HepG2 (cell line): ENCODE results near the gene DDX60. TPM values are rescaled to one million over a fixed set of nuclear protein-coding genes. Genes with fewer than 3 reads are reported as not detected.

Experiments
- ATAC-seq: fragments of 200-7000 bp; cut with Tn5 transposase; 3 replicates; pipeline ENCODE4 v1.9.1; 2020; ENCODE audit warnings: mild to moderate bottlenecking, moderate library complexity
- BruUV-seq: library from RNA; stranded (reverse); fragments of 400-500 nt; replicated peaks from 2 replicates; lab custom pipeline; 2021; lab: Mats Ljungman, UMichigan
- CTCF ChIA-PET: fragments of 300-600 bp; formaldehyde crosslinking; extraction: SDS; loops from one replicate; lab custom pipeline; 2021; ENCODE audit warnings: low total read pairs, inconsistent platforms, low intra/inter-chr PET ratio; lab: Yijun Ruan, JAX
- POLR2A ChIA-PET: fragments of 350-600 bp; sonication (Branson Sonifier 250); formaldehyde crosslinking; loops from one replicate; lab custom pipeline; 2020; ENCODE audit warnings: antibody characterized with exemption, inconsistent platforms; lab: Yijun Ruan, JAX
- DNase-seq: peaks from one replicate; pipeline ENCODE4 v3.0.0-alpha.2; 2015; ENCODE audit warnings: low spot score
- FAIRE-seq: peaks from 3 replicates; lab custom pipeline; 2011; peaks lifted over from hg19 to GRCh38; lab: Jason Lieb, UNC
- H2AFZ ChIP-seq: one replicate; pipeline ENCODE4 v1.6.1; 2011; ENCODE audit warnings: low read length, inconsistent platforms
- H3K27ac ChIP-seq: fragments of 300-600 bp; 3 replicates; pipeline ENCODE4 v1.8.0; 2011; ENCODE audit warnings: mixed run types, mild to moderate bottlenecking, mixed read lengths, low read length, inconsistent platforms; ENCODE audit not compliant: insufficient read depth; ENCODE audit errors: extremely low read length
- H3K27me3 ChIP-seq, 2 experiments: fragments of 200-600 bp in 1 of 2; 2 replicates in 1 of 2; 3 replicates in 1 of 2; pipeline versions ENCODE4 v1.6.0 to v1.8.0; 2011; ENCODE audit warnings: low read length in 2 of 2, mild to moderate bottlenecking in 2 of 2, moderate library complexity in 2 of 2, inconsistent platforms in 1 of 2; ENCODE audit not compliant: insufficient read depth in 2 of 2, control insufficient read depth in 1 of 2
- H3K36me3 ChIP-seq, 2 experiments: fragments of 200-600 bp in 1 of 2; replicated peaks in 1 of 2; 2 replicates in 1 of 2; 3 replicates in 1 of 2; pipeline versions ENCODE4 v1.5.1 to v1.8.0; 2011; ENCODE audit warnings: low read length in 2 of 2, inconsistent platforms in 1 of 2; ENCODE audit not compliant: insufficient read depth in 2 of 2, control insufficient read depth in 1 of 2
- H3K4me1 ChIP-seq: 2 replicates; pipeline ENCODE4 v1.5.1; 2012; ENCODE audit warnings: low read length, inconsistent platforms; ENCODE audit not compliant: insufficient read depth
- H3K4me2 ChIP-seq: 2 replicates; pipeline ENCODE4 v1.6.0; 2011; ENCODE audit warnings: low read depth, low read length, inconsistent platforms
- H3K4me3 ChIP-seq, 3 experiments: fragments of 200-600 bp in 1 of 3; sonication (generic), shearing (Covaris generic) in 1 of 3; replicated peaks in 1 of 3; 2 replicates each; pipeline ENCODE4 v1.5.1; 2011 to 2016; ENCODE audit warnings: low read length in 3 of 3, inconsistent platforms in 2 of 3, low read depth in 2 of 3, mild to moderate bottlenecking in 2 of 3, control low read depth in 1 of 3, mixed read lengths in 1 of 3; ENCODE audit not compliant: insufficient read depth in 1 of 3
- H3K79me2 ChIP-seq: one replicate; pipeline ENCODE4 v1.6.1; 2011; ENCODE audit warnings: low read length, inconsistent platforms; ENCODE audit not compliant: insufficient read depth
- H3K9ac ChIP-seq: 2 replicates; pipeline ENCODE4 v1.6.0; 2011; ENCODE audit warnings: mild to moderate bottlenecking, low read depth, low read length, inconsistent platforms; ENCODE audit not compliant: insufficient read depth
- H3K9me3 ChIP-seq: 2 replicates; pipeline ENCODE4 v1.5.1; 2012; ENCODE audit warnings: mild to moderate bottlenecking, low read length
- H4K20me1 ChIP-seq: 2 replicates; pipeline ENCODE4 v1.6.0; 2011; ENCODE audit warnings: inconsistent platforms, mild to moderate bottlenecking, low read length, moderate library complexity; ENCODE audit not compliant: insufficient read depth
- DPF2 ChIP-seq: sonication (generic); formaldehyde crosslinking; IDR thresholded peaks from 2 replicates; pipeline ENCODE4 v1.4.0; 2020; ENCODE audit warnings: mild to moderate bottlenecking, low read depth, missing genetic modification reagents, borderline replicate concordance
- HHEX ChIP-seq: IDR thresholded peaks from 2 replicates; pipeline ENCODE4 v1.6.1; 2016; ENCODE audit warnings: control low read depth
- HIVEP1 ChIP-seq: sonication (generic); formaldehyde crosslinking; IDR thresholded peaks from 2 replicates; pipeline ENCODE4 v1.4.0; 2020; ENCODE audit warnings: mild to moderate bottlenecking, missing genetic modification reagents
- ISX ChIP-seq: sonication (generic); formaldehyde crosslinking; conservative IDR thresholded peaks from 2 replicates; pipeline ENCODE4 v1.5.0; 2020; ENCODE audit warnings: missing genetic modification reagents
- KDM4B ChIP-seq: sonication (generic); formaldehyde crosslinking; IDR thresholded peaks from 2 replicates; pipeline ENCODE4 v1.4.0; 2020; ENCODE audit warnings: missing genetic modification reagents
- NRL ChIP-seq: sonication (generic); formaldehyde crosslinking; IDR thresholded peaks from 2 replicates; pipeline ENCODE4 v1.5.0; 2020; ENCODE audit warnings: missing genetic modification reagents, mild to moderate bottlenecking, moderate library complexity, borderline replicate concordance
- RARA ChIP-seq: IDR thresholded peaks from 2 replicates; pipeline ENCODE4 v1.6.1; 2016; ENCODE audit warnings: missing genetic modification reagents, missing compliant biosample characterization
- SRSF1 ChIP-seq: fragments of 200-400 bp; formaldehyde crosslinking; optimal IDR thresholded peaks from 2 replicates; pipeline ENCODE3; 2017; ENCODE audit warnings: mild to moderate bottlenecking, low read depth, low read length, moderate library complexity
- TRAFD1 ChIP-seq: sonication (generic); formaldehyde crosslinking; IDR thresholded peaks from 2 replicates; pipeline ENCODE4 v1.5.1; 2020; ENCODE audit warnings: missing genetic modification reagents, mild to moderate bottlenecking, borderline replicate concordance
- ZFX ChIP-seq: sonication (generic); formaldehyde crosslinking; IDR thresholded peaks from 2 replicates; pipeline ENCODE4 v1.4.0; 2020; ENCODE audit warnings: mild to moderate bottlenecking, low read depth, missing genetic modification reagents, moderate library complexity
- ZMAT5 ChIP-seq: sonication (generic); formaldehyde crosslinking; IDR thresholded peaks from 2 replicates; pipeline ENCODE4 v1.5.0; 2020; ENCODE audit warnings: mild to moderate bottlenecking, low read depth, missing genetic modification reagents, borderline replicate concordance
- ZNF230 ChIP-seq: sonication (generic); formaldehyde crosslinking; IDR thresholded peaks from 2 replicates; pipeline ENCODE4 v1.4.0; 2020; ENCODE audit warnings: mild to moderate bottlenecking, missing genetic modification reagents
- ZNF574 ChIP-seq: sonication (generic); formaldehyde crosslinking; IDR thresholded peaks from 2 replicates; pipeline ENCODE4 v1.4.0; 2020; ENCODE audit warnings: missing genetic modification reagents
- ZNF609 ChIP-seq: sonication (generic); formaldehyde crosslinking; IDR thresholded peaks from 2 replicates; pipeline ENCODE4 v1.4.0; 2020; ENCODE audit warnings: mild to moderate bottlenecking, missing genetic modification reagents, borderline replicate concordance
- ZNF616 ChIP-seq: sonication (generic); formaldehyde crosslinking; IDR thresholded peaks from 2 replicates; pipeline ENCODE4 v1.5.0; 2020; ENCODE audit warnings: low read depth, mild to moderate bottlenecking, missing genetic modification reagents
- WGBS: methylation state at CpG from one replicate; pipeline ENCODE4 v1.1.6; 2017; ENCODE audit warnings: low lambda C conversion rate; 5-methylcytosine and 5-hydroxymethylcytosine counted together
- in situ Hi-C: cut with HindIII; loops from 2 replicates; pipeline ENCODE4 v1.10.0; 2017; ENCODE audit warnings: low pct_unique_long_range_greater_than_20kb; ENCODE audit not compliant: extremely low pct_ligation_motif_present
- intact Hi-C: fragments of 100-400 bp; cut with micrococcal nuclease; formaldehyde crosslinking; loops from one replicate; pipeline ENCODE4 v1.10.0; 2022; ENCODE audit not compliant: unreplicated experiment
- polyA plus RNA-seq, 8 experiments: library from polyadenylated mRNA; depleted of rRNA in 3 of 8; stranded (reverse) in 7 of 8; unstranded in 1 of 8; fragments of >200 nt; fragmentation: Illumina TruSeq in 4 of 8; extraction: Trizol in 4 of 8; gene quantifications; 2 replicates each; pipeline versions ENCODE4 v1.2.1 to v1.2.3, GENCODE V29; 2011 to 2016; ENCODE audit warnings: low read depth in 4 of 8, missing spikeins in 1 of 8, mixed read lengths in 1 of 8; ENCODE audit not compliant: insufficient read depth in 1 of 8
- total RNA-seq, 5 experiments: library from RNA; depleted of rRNA; stranded (reverse); fragments of >200 nt; fragmentation: Illumina TruSeq; extraction: Trizol; gene quantifications; 2 replicates each; pipeline ENCODE4 v1.2.3, GENCODE V29; 2016; ENCODE audit warnings: low read depth in 1 of 5

DDX60 gene
- total and polyA plus RNA-seq, 2 of the 13 experiments (the other 11 are each of a cell fraction or from before 2014, with no cell fraction given), result 0.35 TPM; not detected in 1

GRCh38 chr4:168272488-168272887 is 46.1 kb downstream of the DDX60 start (continued):
- no peak for TF ChIP-seq TRAFD1 (CRISPR knock-in tag)
- TF ChIP-seq ZMAT5 (CRISPR knock-in tag), result no peak
- TF ChIP-seq ISX (CRISPR knock-in tag), result no peak
- no peak for TF ChIP-seq ZNF616 (CRISPR knock-in tag)
- no peak for TF ChIP-seq ZNF574
- TF ChIP-seq RARA (CRISPR knock-in tag), result no peak

GRCh38 chr4:168269896-168270295 is 48.7 kb downstream of the DDX60 start:
- in situ Hi-C loops, result no loop called here
- no peaks in the 10 kb centered on the region for H3K4me1 ChIP-seq
- WGBS, result 2% methylated on average over 2 of the region's 2 CpGs
- H3K9me3 ChIP-seq, result no peaks in the 10 kb centered on the region
- ATAC-seq, result no peak
- intact Hi-C loops, result no loop called here
- ChIA-PET CTCF (no interaction called here), POLR2A (no interaction called here)
- H3K79me2 ChIP-seq, result no peaks in the 10 kb centered on the region
- H3K27ac ChIP-seq, result no peak overlapping the region
- H4K20me1 ChIP-seq, result no peaks in the 10 kb centered on the region
- no peak overlapping the region for H3K4me3 ChIP-seq
- no peak overlapping the region for H2AFZ ChIP-seq
- no peak overlapping the region for H3K4me2 ChIP-seq
- no peak for FAIRE-seq
- H3K36me3 ChIP-seq, result no peaks in the 10 kb centered on the region
- no peaks in the 10 kb centered on the region for H3K27me3 ChIP-seq
- no TSS peak for BruUV-seq
- no peak overlapping the region for H3K9ac ChIP-seq
- no peak for DNase-seq
- TF ChIP-seq SRSF1 (no peak), NRL (CRISPR knock-in tag) (no peak), ZFX (CRISPR knock-in tag) (no peak), DPF2 (CRISPR knock-in tag) (no peak), HHEX (CRISPR knock-in tag) (no peak), KDM4B (CRISPR knock-in tag) (no peak), HIVEP1 (CRISPR knock-in tag) (no peak), ZNF609 (no peak), ZNF230 (CRISPR knock-in tag) (no peak)
